Activated CD8-positive, alpha-beta T cell treated with anti-CD3 and anti-CD28 coated beads, Interleukin-2, amount 10 ng/mL, durations not matched to agents 7 days and 5 days (primary cell): ENCODE measurements around the gene OR8S1. TPM values are rescaled to one million over a fixed set of nuclear protein-coding genes. Genes with fewer than 3 reads are reported as not detected.
"Not testable (repeated sequence)": the region's sequence is repeated elsewhere in the genome, so short reads cannot be mapped to it uniquely, and the experiment has no call there.

ENCODE experiments used
- ATAC-seq: fragments of 150-1000 bp; cut with Tn5 transposase; one replicate; pipeline ENCODE4 v1.10.0; 2021; ENCODE audit warnings: moderate library complexity
- CTCF ChIA-PET: fragments of 350-600 bp; sonication (Branson Sonifier 250); formaldehyde crosslinking; loops from one replicate; lab custom pipeline; 2021; ENCODE audit warnings: antibody characterized with exemption; lab: Charles Lee
- POLR2A ChIA-PET: fragments of 350-600 bp; sonication (Branson Sonifier 250); formaldehyde crosslinking; loops from one replicate; lab custom pipeline; 2021; ENCODE audit warnings: antibody characterized with exemption; lab: Charles Lee
- DNase-seq: peaks from one replicate; pipeline ENCODE4 v3.0.0-alpha.2; 2020
- H3K27ac Mint-ChIP-seq: one replicate; pipeline ENCODE4 v1.8.0; 2021; ENCODE audit warnings: mild to moderate bottlenecking, mixed read lengths
- H3K27me3 Mint-ChIP-seq: one replicate; pipeline ENCODE4 v1.8.0; 2021; ENCODE audit warnings: low read depth, mixed read lengths
- H3K36me3 Mint-ChIP-seq: one replicate; pipeline ENCODE4 v1.8.0; 2021; ENCODE audit warnings: low read depth, mixed read lengths
- H3K4me1 Mint-ChIP-seq: one replicate; pipeline ENCODE4 v1.8.0; 2021; ENCODE audit warnings: low read depth, mixed read lengths
- H3K4me3 Mint-ChIP-seq: one replicate; pipeline ENCODE4 v1.8.0; 2021; ENCODE audit warnings: mild to moderate bottlenecking, mixed read lengths
- H3K9me3 Mint-ChIP-seq: one replicate; pipeline ENCODE4 v1.8.0; 2022; ENCODE audit warnings: mixed read lengths; ENCODE audit not compliant: insufficient read depth
- total RNA-seq, 2 experiments: library from RNA; stranded (reverse); gene quantifications; one replicate each; pipeline ENCODE4 v1.2.3, GENCODE V29; 2021

The OR8S1 gene
- total RNA-seq, 2 experiments from 2014 or later = not detected

GRCh38 chr12:48520381-48520780 lies 5.1 kb upstream of the OR8S1 start:
- ATAC-seq, POLR2A ChIA-PET, H3K27ac Mint-ChIP-seq, H3K36me3 Mint-ChIP-seq, DNase-seq, H3K4me1 Mint-ChIP-seq, H3K9me3 Mint-ChIP-seq, H3K27me3 Mint-ChIP-seq, H3K4me3 Mint-ChIP-seq, CTCF ChIA-PET: not testable (repeated sequence)

GRCh38 chr12:48527891-48528670 lies 2.6 kb downstream of the OR8S1 start:
- CTCF ChIA-PET = interaction anchor here (2.8 kb wide), 1 partner anchor 14 kb away, joined by 17 read pairs; no protein-coding TSS in a partner anchor
- peaks cover 10% of the 10 kb centered on the region for H3K4me1 Mint-ChIP-seq

GRCh38 chr12:48532601-48533000 lies 7.2 kb downstream of the OR8S1 start:
- no peak for DNase-seq
- no peak for ATAC-seq
- CTCF ChIA-PET = interaction anchor here (1.1 to 1.3 kb wide), 2 partner anchors 9 kb away, joined by 3 read pairs; no protein-coding TSS in a partner anchor
- Mint-ChIP-seq H3K27ac (no peak overlapping the region), H3K36me3 (no peaks in the 10 kb centered on the region), H3K27me3 (no peaks in the 10 kb centered on the region), H3K4me3 (no peak overlapping the region), H3K4me1 (peaks cover 12% of the 10 kb centered on the region), H3K9me3 (no peaks in the 10 kb centered on the region)
- POLR2A ChIA-PET = no interaction called here

More at GRCh38 chr12:48527891-48528670, 2.6 kb downstream of the OR8S1 start:
- Mint-ChIP-seq H3K4me3 (no peak overlapping the region), H3K27ac (no peak overlapping the region), H3K36me3 (no peaks in the 10 kb centered on the region), H3K9me3 (no peaks in the 10 kb centered on the region), H3K27me3 (no peaks in the 10 kb centered on the region)
- POLR2A ChIA-PET = no interaction called here
- no peak for ATAC-seq
- DNase-seq = no peak

- peaks cover 14% of the 10 kb centered on the region for H3K4me1 Mint-ChIP-seq
- ATAC-seq = no peak
- ChIA-PET CTCF (no interaction called here), POLR2A (no interaction called here)
- DNase-seq = no peak
- no peaks in the 10 kb centered on the region for H3K27me3 Mint-ChIP-seq
- H3K4me3 Mint-ChIP-seq = no peak overlapping the region
- H3K27ac Mint-ChIP-seq = no peak overlapping the region
- no peaks in the 10 kb centered on the region for H3K9me3 Mint-ChIP-seq
- no peaks in the 10 kb centered on the region for H3K36me3 Mint-ChIP-seq
These were observed 11.2 kb downstream of the OR8S1 start for GRCh38 chr12:48536602-48537001.

GRCh38 chr12:48542300-48542928 lies 17.0 kb downstream of the OR8S1 start:
- Mint-ChIP-seq H3K9me3 (no peaks in the 10 kb centered on the region), H3K27me3 (peaks cover 2% of the 10 kb centered on the region), H3K27ac (no peak overlapping the region), H3K36me3 (no peaks in the 10 kb centered on the region), H3K4me1 (peaks cover 2% of the 10 kb centered on the region), H3K4me3 (no peak overlapping the region)
- peak; percentile 63 for DNase-seq
- peak; percentile 67 for ATAC-seq
- CTCF ChIA-PET = interaction anchor here (0.6 to 9.3 kb wide), 14 partner anchors 9 to 349 kb away, joined by 3 to 150 read pairs (median 4); partner anchors contain the start of gene KANSL2
- POLR2A ChIA-PET = no interaction called here

GRCh38 chr12:48545833-48546469 lies 20.5 kb downstream of the OR8S1 start:
- no peaks in the 10 kb centered on the region for H3K9me3 Mint-ChIP-seq
- ATAC-seq (no peak), DNase-seq (no peak)
- no peaks in the 10 kb centered on the region for H3K36me3 Mint-ChIP-seq
- no peak overlapping the region for H3K4me3 Mint-ChIP-seq
- H3K4me1 Mint-ChIP-seq = no peaks in the 10 kb centered on the region
- POLR2A ChIA-PET = no interaction called here
- CTCF ChIA-PET = interaction anchor here (9.3 kb wide), 1 partner anchor 73 kb away, joined by 150 read pairs; no protein-coding TSS in a partner anchor
- H3K27me3 Mint-ChIP-seq = peaks cover 12% of the 10 kb centered on the region
- no peak overlapping the region for H3K27ac Mint-ChIP-seq

- H3K36me3 Mint-ChIP-seq, CTCF ChIA-PET: not testable (repeated sequence)
These were observed 21.6 kb downstream of the OR8S1 start for GRCh38 chr12:48547012-48547411.

GRCh38 chr12:48551636-48552035 lies 26.2 kb downstream of the OR8S1 start:
- POLR2A ChIA-PET, ATAC-seq, H3K36me3 Mint-ChIP-seq, H3K4me3 Mint-ChIP-seq, DNase-seq, H3K27ac Mint-ChIP-seq, H3K4me1 Mint-ChIP-seq, CTCF ChIA-PET, H3K9me3 Mint-ChIP-seq: not testable (repeated sequence)
- H3K27me3 Mint-ChIP-seq = peaks cover 11% of the 10 kb centered on the region

More at GRCh38 chr12:48547012-48547411, 21.6 kb downstream of the OR8S1 start:
- H3K4me1 Mint-ChIP-seq, H3K4me3 Mint-ChIP-seq, POLR2A ChIA-PET, ATAC-seq, H3K9me3 Mint-ChIP-seq, DNase-seq, H3K27ac Mint-ChIP-seq: not testable (repeated sequence)
- peaks cover 12% of the 10 kb centered on the region for H3K27me3 Mint-ChIP-seq

- CTCF ChIA-PET, H3K27me3 Mint-ChIP-seq, ATAC-seq, DNase-seq, H3K9me3 Mint-ChIP-seq, H3K4me3 Mint-ChIP-seq, H3K27ac Mint-ChIP-seq, H3K4me1 Mint-ChIP-seq, H3K36me3 Mint-ChIP-seq: not testable (repeated sequence)
- POLR2A ChIA-PET = interaction anchor here (0.7 kb wide), 1 partner anchor 212 kb away, joined by 3 read pairs; no protein-coding TSS in a partner anchor
These were observed 28.4 kb downstream of the OR8S1 start for GRCh38 chr12:48553666-48554343.

GRCh38 chr12:48556631-48557030 lies 31.2 kb downstream of the OR8S1 start:
- ChIA-PET CTCF (interaction anchor here (1.1 kb wide), 1 partner anchor 13 kb away, joined by 4 read pairs; no protein-coding TSS in a partner anchor), POLR2A (no interaction called here)
- peaks cover 2% of the 10 kb centered on the region for H3K27me3 Mint-ChIP-seq
- no peak overlapping the region for H3K4me3 Mint-ChIP-seq
- no peaks in the 10 kb centered on the region for H3K36me3 Mint-ChIP-seq
- DNase-seq (no peak), ATAC-seq (no peak)
- no peak overlapping the region for H3K27ac Mint-ChIP-seq
- H3K9me3 Mint-ChIP-seq = no peaks in the 10 kb centered on the region
- no peaks in the 10 kb centered on the region for H3K4me1 Mint-ChIP-seq

- H3K9me3 Mint-ChIP-seq = no peaks in the 10 kb centered on the region
- H3K4me1 Mint-ChIP-seq = no peaks in the 10 kb centered on the region
- H3K27ac Mint-ChIP-seq = no peak overlapping the region
- no peak for DNase-seq
- H3K4me3 Mint-ChIP-seq = no peak overlapping the region
- H3K36me3 Mint-ChIP-seq = no peaks in the 10 kb centered on the region
- H3K27me3 Mint-ChIP-seq = peaks cover 2% of the 10 kb centered on the region
- CTCF ChIA-PET = no interaction called here
- POLR2A ChIA-PET = no interaction called here
- ATAC-seq = no peak
These were observed 32.5 kb downstream of the OR8S1 start for GRCh38 chr12:48557919-48558318.
